H1 (cell line): ENCODE data around the gene CDK9. TPM values are rescaled to one million over a fixed set of nuclear protein-coding genes. Genes with fewer than 3 reads are reported as not detected.
A peak's percentile ranks its signal among the peaks of the same experiment; 100 is the strongest.

ENCODE experiments used
- CTCF ChIA-PET: fragments of 300-600 bp; sonication (Branson Sonifier 250); formaldehyde crosslinking; loops from one replicate; lab custom pipeline; 2021; ENCODE audit not compliant: partially characterized antibody; lab: Charles Lee
- POLR2A ChIA-PET: fragments of 300-600 bp; sonication (Branson Sonifier 250); formaldehyde crosslinking; loops from one replicate; lab custom pipeline; 2021; ENCODE audit warnings: inconsistent platforms; ENCODE audit not compliant: partially characterized antibody; lab: Charles Lee
- DNase-seq, 2 experiments: peaks; one replicate each; pipeline versions ENCODE4 v3.0.0 to v3.0.0-alpha.2; 2010 to 2022; ENCODE audit warnings: low spot score in 2 of 2, low read depth in 1 of 2, mixed read lengths in 1 of 2
- FAIRE-seq: peaks from 2 replicates; lab custom pipeline; 2011; peaks lifted over from hg19 to GRCh38; lab: Jason Lieb, UNC
- H2AFZ ChIP-seq: 2 replicates; pipeline ENCODE4 v1.8.1; 2012; ENCODE audit warnings: low read length, inconsistent platforms
- H2AK5ac ChIP-seq: 2 replicates; pipeline ENCODE4 v1.6.1; 2013; ENCODE audit warnings: low read depth, low read length
- H2BK120ac ChIP-seq: replicated peaks from 2 replicates; pipeline ENCODE3; 2013; ENCODE audit warnings: low read depth, low read length, inconsistent platforms
- H2BK12ac ChIP-seq: 2 replicates; pipeline ENCODE4 v1.6.1; 2013; ENCODE audit warnings: low read depth, low read length
- H2BK15ac ChIP-seq: 2 replicates; pipeline ENCODE4 v1.6.1; 2013; ENCODE audit warnings: low read length
- H2BK20ac ChIP-seq: 2 replicates; pipeline ENCODE4 v1.6.1; 2013; ENCODE audit warnings: low read length
- H2BK5ac ChIP-seq: 2 replicates; pipeline ENCODE4 v1.6.1; 2013; ENCODE audit warnings: low read depth, low read length
- H3K14ac ChIP-seq: 2 replicates; pipeline ENCODE4 v1.6.1; 2013; ENCODE audit warnings: inconsistent platforms; ENCODE audit not compliant: insufficient read length
- H3K18ac ChIP-seq: 2 replicates; pipeline ENCODE4 v1.6.1; 2013; ENCODE audit warnings: low read length; ENCODE audit errors: extremely low read depth
- H3K23ac ChIP-seq: 2 replicates; pipeline ENCODE4 v1.6.1; 2013; ENCODE audit warnings: inconsistent platforms; ENCODE audit not compliant: insufficient read length
- H3K23me2 ChIP-seq: 2 replicates; pipeline ENCODE4 v1.6.1; 2013; ENCODE audit warnings: low read depth, low read length
- H3K27ac ChIP-seq: 2 replicates; pipeline ENCODE4 v1.6.1; 2011; ENCODE audit warnings: low read depth, low read length, inconsistent platforms
- H3K27me3 ChIP-seq, 4 experiments: replicated peaks in 1 of 4; 1 replicate in 1 of 4; 2 replicates in 3 of 4; pipeline versions ENCODE4 v1.6.1 to v1.8.1; 2011 to 2013; ENCODE audit warnings: low read length in 3 of 4, mild to moderate bottlenecking in 3 of 4, inconsistent platforms in 2 of 4, mixed read lengths in 2 of 4, moderate library complexity in 1 of 4; ENCODE audit not compliant: control insufficient read depth in 3 of 4, insufficient read depth in 3 of 4; ENCODE audit errors: extremely low read depth in 1 of 4
- H3K36me3 ChIP-seq, 4 experiments: 2 replicates each; pipeline versions ENCODE4 v1.6.1 to v1.8.1; 2011 to 2013; ENCODE audit warnings: mild to moderate bottlenecking in 4 of 4, low read length in 3 of 4, moderate library complexity in 2 of 4, control low read depth in 1 of 4, inconsistent platforms in 1 of 4; ENCODE audit not compliant: insufficient read depth in 4 of 4, control insufficient read depth in 2 of 4
- H3K4ac ChIP-seq: replicated peaks from 2 replicates; pipeline ENCODE3; 2013; ENCODE audit warnings: low read length, low read depth, mixed read lengths, inconsistent platforms; ENCODE audit not compliant: insufficient read length
- H3K4me1 ChIP-seq, 4 experiments: replicated peaks in 1 of 4; 1 replicate in 1 of 4; 2 replicates in 3 of 4; pipeline versions ENCODE4 v1.6.1 to v1.8.1; 2011 to 2013; ENCODE audit warnings: low read length in 3 of 4, inconsistent platforms in 2 of 4, mixed read lengths in 1 of 4; ENCODE audit not compliant: insufficient read depth in 4 of 4, control insufficient read depth in 3 of 4
- H3K4me2 ChIP-seq, 2 experiments: 2 replicates each; pipeline versions ENCODE4 v1.6.1 to v1.8.1; 2011 to 2013; ENCODE audit warnings: low read depth in 2 of 2, low read length in 2 of 2, control low read depth in 1 of 2, inconsistent platforms in 1 of 2, mild to moderate bottlenecking in 1 of 2; ENCODE audit not compliant: insufficient read depth in 1 of 2
- H3K4me3 ChIP-seq, 4 experiments: fragments of 200-600, 300-600 bp in 1 of 4; sonication (generic), shearing (Covaris generic), sonication (Bioruptor Twin) in 1 of 4; 2 replicates each; pipeline versions ENCODE4 v1.5.1 to v1.8.1; 2011 to 2016; ENCODE audit warnings: low read length in 4 of 4, low read depth in 3 of 4, control low read depth in 2 of 4, inconsistent platforms in 2 of 4, mild to moderate bottlenecking in 2 of 4, mixed read lengths in 1 of 4, moderate library complexity in 1 of 4; ENCODE audit not compliant: insufficient read depth in 2 of 4; ENCODE audit errors: extremely low read depth in 1 of 4
- H3K56ac ChIP-seq: replicated peaks from 2 replicates; pipeline ENCODE3; 2013; ENCODE audit warnings: low read depth, mild to moderate bottlenecking, mixed read lengths, low read length, inconsistent platforms; ENCODE audit not compliant: insufficient read length
- H3K79me1 ChIP-seq: 2 replicates; pipeline ENCODE4 v1.6.1; 2013; ENCODE audit warnings: low read depth, low read length, control low read depth
- H3K79me2 ChIP-seq, 2 experiments: 2 replicates each; pipeline versions ENCODE4 v1.6.1 to v1.8.1; 2012 to 2013; ENCODE audit warnings: low read length in 2 of 2, mild to moderate bottlenecking in 2 of 2, inconsistent platforms in 1 of 2; ENCODE audit not compliant: insufficient read depth in 2 of 2, control insufficient read depth in 1 of 2
- H3K9ac ChIP-seq, 4 experiments: replicated peaks in 1 of 4; 1 replicate in 1 of 4; 2 replicates in 3 of 4; pipeline versions ENCODE4 v1.6.1 to v1.8.1; 2011 to 2013; ENCODE audit warnings: low read depth in 3 of 4, low read length in 3 of 4, control low read depth in 2 of 4, mild to moderate bottlenecking in 2 of 4, moderate library complexity in 2 of 4, inconsistent platforms in 1 of 4; ENCODE audit errors: extremely low read depth in 1 of 4
- H3K9me3 ChIP-seq, 2 experiments: 2 replicates each; pipeline versions ENCODE4 v1.6.1 to v1.8.1; 2012 to 2013; ENCODE audit warnings: mild to moderate bottlenecking in 2 of 2, moderate library complexity in 2 of 2, control low read depth in 1 of 2, inconsistent platforms in 1 of 2, low read depth in 1 of 2, low read length in 1 of 2, mixed read lengths in 1 of 2; ENCODE audit not compliant: insufficient read depth in 2 of 2
- H4K20me1 ChIP-seq, 2 experiments: replicated peaks in 1 of 2; 2 replicates each; pipeline versions ENCODE3 to v1.8.1; 2011 to 2013; ENCODE audit warnings: inconsistent platforms in 2 of 2, low read length in 2 of 2, mild to moderate bottlenecking in 1 of 2; ENCODE audit not compliant: insufficient read depth in 2 of 2, control insufficient read depth in 1 of 2
- H4K5ac ChIP-seq: 2 replicates; pipeline ENCODE4 v1.6.1; 2013; ENCODE audit warnings: low read length, low read depth, mixed read lengths, inconsistent platforms; ENCODE audit not compliant: insufficient read length
- H4K8ac ChIP-seq: 2 replicates; pipeline ENCODE4 v1.8.0; 2013; ENCODE audit warnings: mild to moderate bottlenecking, moderate library complexity, low read length, inconsistent platforms; ENCODE audit not compliant: insufficient read depth; ENCODE audit errors: extremely low read depth
- H4K91ac ChIP-seq: replicated peaks from 2 replicates; pipeline ENCODE3; 2013; ENCODE audit warnings: low read length, mixed read lengths, inconsistent platforms; ENCODE audit not compliant: insufficient read length
- CREB1 ChIP-seq: IDR thresholded peaks from 2 replicates; pipeline ENCODE4 v1.6.1; 2012; ENCODE audit warnings: inconsistent platforms
- NANOG ChIP-seq: IDR thresholded peaks from 2 replicates; pipeline ENCODE4 v1.6.1; 2011; ENCODE audit warnings: low read length, low read depth, mild to moderate bottlenecking, inconsistent platforms; ENCODE audit not compliant: insufficient read depth, poor library complexity, severe bottlenecking
- POLR2A ChIP-seq, 2 experiments: IDR thresholded peaks; 1 replicate in 1 of 2; 2 replicates in 1 of 2; pipeline ENCODE4 v1.6.1; 2011; ENCODE audit warnings: low read depth in 2 of 2, low read length in 2 of 2, mild to moderate bottlenecking in 2 of 2; ENCODE audit errors: control extremely low read depth in 1 of 2
- POLR2AphosphoS5 ChIP-seq: IDR thresholded peaks from 2 replicates; pipeline ENCODE4 v1.6.1; 2011; ENCODE audit warnings: low read depth, low read length
- SRF ChIP-seq: IDR thresholded peaks from 2 replicates; pipeline ENCODE4 v1.6.1; 2011; ENCODE audit warnings: mild to moderate bottlenecking, low read depth, low read length, moderate library complexity
- WGBS, 2 experiments: shearing (Covaris generic) in 1 of 2; methylation state at CpG; one replicate each; pipeline versions ENCODE4 v1.1.6 to v1.1.7; 2013 to 2015; ENCODE audit warnings: low lambda C conversion rate in 2 of 2, mixed read lengths in 2 of 2, inconsistent platforms in 1 of 2, low coverage in 1 of 2, missing lambda C conversion rate in 1 of 2; ENCODE audit not compliant: insufficient replicate concordance in 2 of 2, insufficient coverage in 1 of 2, insufficient read length in 1 of 2; ENCODE audit errors: extremely low coverage in 1 of 2, missing lambda C conversion rate in 1 of 2; 5-methylcytosine and 5-hydroxymethylcytosine counted together
- polyA plus RNA-seq, 7 experiments: library from polyadenylated mRNA; depleted of rRNA in 3 of 7; stranded (reverse) in 5 of 7; unstranded in 2 of 7; fragments of >200 nt in 5 of 7; fragments of 200-250 nt in 2 of 7; gene quantifications; 1 replicate in 5 of 7; 2 replicates in 1 of 7; 4 replicates in 1 of 7; pipeline versions ENCODE4 v1.2.1 to v1.2.3, GENCODE V29; 2011 to 2013; ENCODE audit warnings: missing spikeins in 2 of 7, mixed read lengths in 2 of 7
- total RNA-seq: library from RNA; stranded (reverse); fragmentation: NEBNext Ultra II Directional; extraction: Animal tissue kit (Norgen Biotek cat#: 25700); gene quantifications from 2 replicates; pipeline ENCODE4 v1.2.1, GENCODE V29; 2021

The CDK9 gene
- total and polyA plus RNA-seq, 2 of the 8 experiments (the other 6 are each of a cell fraction or from before 2014, with no cell fraction given): 69.1 to 87.5 TPM

DNA sequence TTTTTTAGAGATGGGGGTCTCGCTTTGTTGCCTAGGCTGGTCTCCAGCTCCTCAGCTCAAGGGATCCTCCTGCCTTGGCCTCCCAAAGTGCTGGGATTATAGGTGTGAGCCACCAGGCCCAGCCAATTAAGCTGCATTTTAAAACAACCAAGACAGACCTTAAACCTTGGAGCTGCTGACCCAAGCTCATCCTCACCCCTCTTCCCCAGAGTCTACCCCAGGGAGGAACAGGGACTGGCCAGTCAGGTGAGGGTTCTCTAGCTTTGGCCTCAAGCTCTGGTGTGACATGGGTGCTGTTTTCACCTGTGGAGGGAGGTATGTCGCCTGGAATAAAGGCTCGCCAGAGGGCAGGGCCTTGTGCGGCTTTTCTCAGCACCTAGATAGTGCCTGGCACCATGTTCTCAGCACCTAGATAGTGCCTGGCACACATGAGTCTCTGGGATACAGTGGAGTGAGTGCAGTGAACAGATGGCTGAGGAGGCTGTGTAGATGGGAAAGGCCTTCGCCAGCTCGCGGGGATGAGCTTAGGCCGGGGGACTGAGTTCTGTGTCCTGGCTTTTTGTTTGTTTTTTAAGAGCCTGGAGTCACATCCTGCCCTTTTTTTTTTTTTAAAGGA lies 7.4 kb downstream of the CDK9 start:
- H3K23ac ChIP-seq: no peak overlapping the region
- H3K56ac ChIP-seq: no peak overlapping the region
- FAIRE-seq (no peak), DNase-seq (no peak)
- peaks cover 0 to 22% of the 10 kb centered on the region in 2 experiments; a peak in 1 of 4 replicates for H3K79me2 ChIP-seq
- POLR2A ChIA-PET: interaction anchor here (0.6 to 10.2 kb wide), 21 partner anchors 9 to 266 kb away, joined by 3 to 140 read pairs (median 4); partner anchors contain the start of genes FPGS and PIP5KL1
- no peak overlapping the region for H3K4ac ChIP-seq
- no peak overlapping the region for H3K18ac ChIP-seq
- H3K79me1 ChIP-seq: peaks cover 5% of the 10 kb centered on the region
- H2BK120ac ChIP-seq: no peak overlapping the region
- WGBS, 2 experiments: 99% methylated on average over 7 of the region's 8 CpGs; no CpG with 5 or more reads in 1 of the 2 experiments
- peaks cover 18 to 24% of the 10 kb centered on the region in 2 experiments for H4K20me1 ChIP-seq
- no peak overlapping the region for H4K8ac ChIP-seq
- CTCF ChIA-PET: interaction anchor here (0.6 to 16.2 kb wide), 12 partner anchors 8 to 511 kb away, joined by 3 to 227 read pairs (median 5); partner anchors contain the start of gene TOR2A
- no peak overlapping the region for H2AK5ac ChIP-seq
- TF ChIP-seq POLR2AphosphoS5: peak; percentile 76; the same call in 1 of the 2 replicates
- no peak for TF ChIP-seq SRF
- TF ChIP-seq CREB1: no peak
- TF ChIP-seq NANOG: no peak
- TF ChIP-seq POLR2A (IDR thresholded peaks at IDR 0.05; ENCODE audit: control extremely low read depth in 1 of 2, low read depth in 2 of 2, low read length in 2 of 2): peak in 1 of 2 experiments; percentile 45; a peak in 2 of 3 replicates
- no peak overlapping the region for H2BK12ac ChIP-seq
- H2BK15ac ChIP-seq: no peak overlapping the region
- H4K91ac ChIP-seq: no peak overlapping the region
- H3K27me3 ChIP-seq: no peaks in the 10 kb centered on the region
- no peaks in the 10 kb centered on the region for H3K9me3 ChIP-seq
- H3K23me2 ChIP-seq: no peaks in the 10 kb centered on the region
- H2BK20ac ChIP-seq: no peak overlapping the region
- H3K4me3 ChIP-seq: no peak overlapping the region
- H3K14ac ChIP-seq: no peak overlapping the region
- no peak overlapping the region for H3K9ac ChIP-seq
- H2BK5ac ChIP-seq: no peak overlapping the region
- peaks cover 18 to 42% (median 34%) of the 10 kb centered on the region in 4 experiments for H3K36me3 ChIP-seq
- no peaks in the 10 kb centered on the region; a peak in 1 of 7 replicates for H3K4me1 ChIP-seq
- no peak overlapping the region for H4K5ac ChIP-seq
- no peak overlapping the region for H2AFZ ChIP-seq
- H3K27ac ChIP-seq: no peak overlapping the region
- no peak overlapping the region for H3K4me2 ChIP-seq
